ENCODE data around the gene GYS1.
A peak's percentile ranks its signal among the peaks of the same experiment; 100 is the strongest.

GYS1 gene

GRCh38 chr19:48962849-48963165 lies 30.3 kb downstream of the GYS1 start:
- no peak for DNase-seq

- DNase-seq = peak; percentile 66
Observed at GRCh38 chr19:48962029-48962848, 30.9 kb downstream of the GYS1 start.

- no peak for DNase-seq
Observed at GRCh38 chr19:48961673-48962028, 31.5 kb downstream of the GYS1 start.

- DNase-seq = no peak
Observed at GRCh38 chr19:48961051-48961649, 32.0 kb downstream of the GYS1 start.

- no peak for DNase-seq
Observed at GRCh38 chr19:48959341-48960239, 33.5 kb downstream of the GYS1 start.

- DNase-seq = no peak
Observed at GRCh38 chr19:48958006-48958405, 35.1 kb downstream of the GYS1 start.

- DNase-seq = no peak
Observed at GRCh38 chr19:48955308-48955958, 37.7 kb downstream of the GYS1 start.

GRCh38 chr19:48954595-48955307 lies 38.4 kb downstream of the GYS1 start, which contains the start of gene BAX:
BAX (plus strand) TSS chr19:48954875; CDS start chr19:48954929, 54 bp downstream.
- DNase-seq = peak; percentile 75

- no peak for DNase-seq
Observed at GRCh38 chr19:48953990-48954594, 39.0 kb downstream of the GYS1 start.

GRCh38 chr19:48953141-48953540 lies 40.0 kb downstream of the GYS1 start:
- no peak for DNase-seq

- DNase-seq = no peak
Observed at GRCh38 chr19:48950830-48951519, 42.1 kb downstream of the GYS1 start.

- DNase-seq = no peak
Observed at GRCh38 chr19:48950159-48950558, 43.0 kb downstream of the GYS1 start.

GRCh38 chr19:48947258-48947542 lies 45.9 kb downstream of the GYS1 start:
- DNase-seq = no peak

GRCh38 chr19:48946463-48947257 lies 46.4 kb downstream of the GYS1 start:
- DNase-seq = no peak

GRCh38 chr19:48945817-48946216 lies 47.3 kb downstream of the GYS1 start:
- no peak for DNase-seq

- DNase-seq = no peak
Observed at GRCh38 chr19:48945415-48945814, 47.7 kb downstream of the GYS1 start.

- DNase-seq = no peak
Observed at GRCh38 chr19:48943081-48943480, 50.0 kb downstream of the GYS1 start.

GRCh38 chr19:48940902-48941301 lies 52.2 kb downstream of the GYS1 start:
- no peak for DNase-seq

- DNase-seq = no peak
Observed at GRCh38 chr19:48938256-48938655, 54.9 kb downstream of the GYS1 start.

GRCh38 chr19:48935864-48936263 lies 57.2 kb downstream of the GYS1 start:
- no peak for DNase-seq

GRCh38 chr19:48934837-48935236 lies 58.3 kb downstream of the GYS1 start:
- no peak for DNase-seq

Data from GF-D8 (cell line).